Uterus (tissue), 4 donors: Measurements from ENCODE around the gene PRG2. TPM values are rescaled to one million over a fixed set of nuclear protein-coding genes. Genes with fewer than 3 reads are reported as not detected.
"Not testable (repeated sequence)": the region's sequence is repeated elsewhere in the genome, so short reads cannot be mapped to it uniquely, and the experiment has no call there.

Experiments
- DNase-seq, 2 donors: peaks; one replicate each; pipeline ENCODE4 v3.0.0-alpha.2; 2019 to 2020
- H3K27ac ChIP-seq, 2 donors: fragments of 200-600 bp; sonication (generic); 1 replicate in 1 of 2; 2 replicates in 1 of 2; pipeline ENCODE4 v1.5.1; 2016 to 2018
- H3K27me3 ChIP-seq, 2 donors: fragments of 200-600 bp; sonication (generic); one replicate each; pipeline ENCODE4 v1.5.1; 2018 to 2019; ENCODE audit warnings: control low read depth in 1 of 2
- H3K36me3 ChIP-seq, 2 donors: fragments of 200-600 bp; sonication (generic); one replicate each; pipeline ENCODE4 v1.5.1; 2019; ENCODE audit warnings: control low read depth in 1 of 2
- H3K4me1 ChIP-seq, 2 donors: fragments of 200-600 bp; sonication (generic); one replicate each; pipeline ENCODE4 v1.5.1; 2018 to 2019; ENCODE audit warnings: control low read depth in 1 of 2
- H3K4me3 ChIP-seq, 2 donors: fragments of 200-600 bp; sonication (generic); 1 replicate in 1 of 2; 2 replicates in 1 of 2; pipeline ENCODE4 v1.5.1; 2018 to 2019; ENCODE audit warnings: mild to moderate bottlenecking in 1 of 2
- H3K9me3 ChIP-seq, 2 donors: fragments of 200-600 bp; sonication (generic); one replicate each; pipeline ENCODE4 v1.5.1; 2019; ENCODE audit warnings: control low read depth in 1 of 2
- CTCF ChIP-seq, 4 experiments: fragments of 200-600 bp in 2 of 4; fragments of 450-650 bp in 2 of 4; sonication (generic) in 2 of 4; IDR thresholded peaks; one replicate each; pipeline ENCODE4 v1.5.1; 2016 to 2019; ENCODE audit warnings: antibody characterized with exemption in 4 of 4, mild to moderate bottlenecking in 2 of 4, moderate library complexity in 1 of 4
- POLR2A ChIP-seq, 2 donors: fragments of 450-650 bp; IDR thresholded peaks; one replicate each; pipeline ENCODE4 v1.6.1; 2016; ENCODE audit warnings: antibody characterized with exemption in 2 of 2, mild to moderate bottlenecking in 1 of 2, moderate library complexity in 1 of 2
- intact Hi-C: fragments of 100-400 bp; cut with DNase I; formaldehyde crosslinking; loops from one replicate; pipeline ENCODE4 v1.15.1; 2023; ENCODE audit warnings: low total_unique reads
- total RNA-seq, 4 donors: library from RNA; depleted of rRNA in 3 of 4; stranded (reverse); fragments of >200 nt in 3 of 4; gene quantifications; one replicate each; pipeline versions ENCODE4 v1.1.0 to v1.2.4, GENCODE V29; 2014 to 2023
- donor health status: DM: yes; HTN: yes; CAD: no.

PRG2 gene
- total RNA-seq, 4 donors from 2014 or later = 0.21 TPM; not detected in 3

- no peaks in the 10 kb centered on the region for H3K27me3 ChIP-seq
- intact Hi-C loops = no loop called here
- TF ChIP-seq POLR2A (IDR thresholded peaks at IDR 0.05) = no peak
- no peak for TF ChIP-seq CTCF (IDR thresholded peaks at IDR 0.05)
- H3K36me3 ChIP-seq = no peaks in the 10 kb centered on the region
- no peak overlapping the region for H3K27ac ChIP-seq
- H3K4me3 ChIP-seq = no peak overlapping the region
- no peaks in the 10 kb centered on the region for H3K4me1 ChIP-seq
- no peak for DNase-seq
- no peaks in the 10 kb centered on the region for H3K9me3 ChIP-seq
These were observed 27.0 kb downstream of the PRG2 start for GRCh38 chr11:57363131-57364080.

- intact Hi-C loops = no loop called here
- no peak for TF ChIP-seq POLR2A (IDR thresholded peaks at IDR 0.05)
- TF ChIP-seq CTCF (IDR thresholded peaks at IDR 0.05) = no peak
These were observed 28.5 kb downstream of the PRG2 start for GRCh38 chr11:57361926-57362325.

GRCh38 chr11:57361420-57361819 lies 29.0 kb downstream of the PRG2 start:
- intact Hi-C loops, H3K4me1 ChIP-seq, H3K36me3 ChIP-seq, H3K9me3 ChIP-seq, H3K27me3 ChIP-seq, H3K27ac ChIP-seq, H3K4me3 ChIP-seq, DNase-seq: not testable (repeated sequence)

More at GRCh38 chr11:57361926-57362325, 28.5 kb downstream of the PRG2 start:
- H3K9me3 ChIP-seq = no peaks in the 10 kb centered on the region
- no peak overlapping the region for H3K27ac ChIP-seq
- no peaks in the 10 kb centered on the region for H3K36me3 ChIP-seq
- H3K4me1 ChIP-seq = no peaks in the 10 kb centered on the region
- DNase-seq = no peak
- H3K4me3 ChIP-seq = no peak overlapping the region
- no peaks in the 10 kb centered on the region for H3K27me3 ChIP-seq

- H3K4me3 ChIP-seq = no peak overlapping the region
- H3K36me3 ChIP-seq = no peaks in the 10 kb centered on the region
- intact Hi-C loops = no loop called here
- H3K4me1 ChIP-seq = no peaks in the 10 kb centered on the region
- no peak overlapping the region for H3K27ac ChIP-seq
- TF ChIP-seq CTCF (IDR thresholded peaks at IDR 0.05) (no peak), POLR2A (IDR thresholded peaks at IDR 0.05) (no peak)
- H3K27me3 ChIP-seq = no peaks in the 10 kb centered on the region
- no peak for DNase-seq
- H3K9me3 ChIP-seq = no peaks in the 10 kb centered on the region
These were observed 29.5 kb downstream of the PRG2 start for GRCh38 chr11:57360991-57361390.

- Histone ChIP-seq H3K9me3 (no peaks in the 10 kb centered on the region), H3K4me1 (no peaks in the 10 kb centered on the region), H3K4me3 (no peak overlapping the region), H3K36me3 (no peaks in the 10 kb centered on the region), H3K27me3 (no peaks in the 10 kb centered on the region), H3K27ac (no peak overlapping the region)
- DNase-seq = no peak
- TF ChIP-seq POLR2A (IDR thresholded peaks at IDR 0.05) = no peak
- TF ChIP-seq CTCF (IDR thresholded peaks at IDR 0.05) = no peak
- intact Hi-C loops = no loop called here
These were observed 30.4 kb downstream of the PRG2 start for GRCh38 chr11:57359896-57360690.
